NT2/D1 (cell line): ENCODE data around the gene ZNF845.
"Not testable (repeated sequence)": the region's sequence is repeated elsewhere in the genome, so short reads cannot be mapped to it uniquely, and the experiment has no call there.

Source experiments
- DNase-seq: peaks from one replicate; pipeline ENCODE4 v3.0.0-alpha.2; 2011; ENCODE audit warnings: low read depth, low spot score
- H3K27me3 ChIP-seq: 2 replicates; pipeline ENCODE4 v1.6.0; 2011; ENCODE audit warnings: mild to moderate bottlenecking; ENCODE audit not compliant: insufficient read length, insufficient read depth
- H3K36me3 ChIP-seq: 2 replicates; pipeline ENCODE4 v1.6.1; 2011; ENCODE audit warnings: mild to moderate bottlenecking, low read length, mixed read lengths; ENCODE audit not compliant: insufficient read depth, insufficient read length
- H3K4me1 ChIP-seq: 2 replicates; pipeline ENCODE4 v1.5.1; 2011; ENCODE audit not compliant: insufficient read depth, insufficient read length
- H3K4me3 ChIP-seq: 2 replicates; pipeline ENCODE4 v1.5.1; 2011; ENCODE audit warnings: low read depth; ENCODE audit not compliant: insufficient read length
- H3K9ac ChIP-seq: 2 replicates; pipeline ENCODE4 v1.6.0; 2011; ENCODE audit warnings: low read depth; ENCODE audit not compliant: insufficient read length
- H3K9me3 ChIP-seq: 2 replicates; pipeline ENCODE4 v1.5.1; 2011; ENCODE audit warnings: mild to moderate bottlenecking, low read length; ENCODE audit not compliant: insufficient read depth
- SUZ12 ChIP-seq: IDR thresholded peaks from 2 replicates; pipeline ENCODE4 v1.6.1; 2011; ENCODE audit not compliant: insufficient read length, insufficient read depth; ENCODE audit errors: extremely low read depth
- YY1 ChIP-seq: IDR thresholded peaks from 2 replicates; pipeline ENCODE4 v1.6.1; 2011; ENCODE audit not compliant: insufficient read length, insufficient read depth
- ZNF274 ChIP-seq: IDR thresholded peaks from 2 replicates; pipeline ENCODE4 v1.6.1; 2011; ENCODE audit warnings: mild to moderate bottlenecking, low read depth, low read length

Gene ZNF845

DNA sequence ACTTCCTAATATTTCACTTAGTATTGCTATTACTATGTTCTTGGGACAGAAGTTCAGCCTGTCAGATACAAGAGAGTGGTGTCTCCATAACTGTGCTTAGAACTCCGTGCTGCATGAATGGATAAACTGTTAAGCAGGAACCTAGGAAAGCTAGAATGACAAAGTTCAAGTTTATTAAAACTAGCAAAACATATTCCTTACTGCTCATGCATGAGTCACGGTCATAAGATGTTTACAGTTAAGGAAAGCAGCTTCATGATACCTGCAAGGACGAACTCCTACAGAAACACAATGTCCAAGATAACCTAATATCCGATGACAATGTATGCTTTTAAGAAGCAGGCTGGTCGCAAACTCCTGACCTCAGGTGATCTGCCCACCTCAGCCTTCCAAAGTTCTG is 55.4 kb downstream of the ZNF845 start:
- no peak overlapping the region for H3K4me3 ChIP-seq
- H3K4me1 ChIP-seq: no peaks in the 10 kb centered on the region
- H3K9me3 ChIP-seq: peaks cover 26% of the 10 kb centered on the region
- H3K9ac ChIP-seq: no peak overlapping the region
- DNase-seq: no peak
- TF ChIP-seq SUZ12 (no peak), ZNF274 (no peak), YY1 (no peak)
- H3K36me3 ChIP-seq: peaks cover 14% of the 10 kb centered on the region
- H3K27me3 ChIP-seq: no peaks in the 10 kb centered on the region

DNA sequence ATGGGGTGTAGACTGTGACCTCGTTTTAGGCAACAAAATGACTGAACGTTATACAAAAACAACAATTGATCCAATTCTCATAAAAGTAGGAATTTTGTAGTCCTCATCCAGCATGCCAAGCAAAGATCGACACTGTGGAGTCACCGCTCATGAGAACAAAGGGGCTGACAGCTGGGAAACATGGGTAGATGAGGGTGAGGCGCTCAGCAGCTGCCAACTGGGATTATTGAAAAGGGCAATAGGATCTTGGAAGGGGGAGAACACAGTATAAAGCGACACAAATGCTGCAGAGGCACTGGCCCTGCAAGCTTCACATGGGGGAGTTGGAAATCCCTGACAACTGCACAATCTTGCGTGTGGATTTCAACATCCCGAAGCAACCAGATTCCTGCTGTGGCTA is 56.0 kb downstream of the ZNF845 start:
- peaks cover 14% of the 10 kb centered on the region for H3K36me3 ChIP-seq
- peaks cover 20% of the 10 kb centered on the region for H3K9me3 ChIP-seq
- no peak for TF ChIP-seq YY1
- no peak for TF ChIP-seq SUZ12
- TF ChIP-seq ZNF274: no peak
- H3K27me3 ChIP-seq: no peaks in the 10 kb centered on the region
- no peak for DNase-seq
- no peak overlapping the region for H3K9ac ChIP-seq
- no peak overlapping the region for H3K4me3 ChIP-seq
- H3K4me1 ChIP-seq: no peaks in the 10 kb centered on the region

DNA sequence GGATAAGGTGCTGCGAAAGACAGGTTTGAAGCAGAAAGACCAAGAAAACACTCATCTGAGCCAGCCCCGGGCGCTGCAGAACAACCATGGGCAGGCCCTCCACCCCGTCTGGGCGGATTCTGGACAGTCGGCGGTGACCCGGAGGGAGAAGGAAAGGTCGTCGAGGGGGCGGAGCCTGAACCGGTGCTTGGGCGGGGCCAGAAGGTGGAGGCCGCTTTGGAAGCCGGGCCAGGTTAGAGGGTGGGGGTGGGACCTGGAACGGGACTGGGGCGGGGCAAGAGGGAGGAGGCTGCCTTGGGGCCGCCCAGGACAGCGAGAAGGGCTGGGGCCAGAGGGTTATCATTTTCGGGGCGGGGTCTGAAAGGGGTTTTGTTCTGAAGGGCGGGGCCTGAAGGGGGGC is 56.4 kb downstream of the ZNF845 start:
- Histone ChIP-seq H3K27me3 (no peaks in the 10 kb centered on the region), H3K4me3 (no peak overlapping the region), H3K36me3 (peaks cover 10% of the 10 kb centered on the region), H3K4me1 (no peaks in the 10 kb centered on the region), H3K9me3 (peaks cover 15% of the 10 kb centered on the region; the same call in 1 of the 2 replicates), H3K9ac (no peak overlapping the region)
- DNase-seq: no peak
- TF ChIP-seq SUZ12 (no peak), YY1 (no peak), ZNF274 (no peak)

DNA sequence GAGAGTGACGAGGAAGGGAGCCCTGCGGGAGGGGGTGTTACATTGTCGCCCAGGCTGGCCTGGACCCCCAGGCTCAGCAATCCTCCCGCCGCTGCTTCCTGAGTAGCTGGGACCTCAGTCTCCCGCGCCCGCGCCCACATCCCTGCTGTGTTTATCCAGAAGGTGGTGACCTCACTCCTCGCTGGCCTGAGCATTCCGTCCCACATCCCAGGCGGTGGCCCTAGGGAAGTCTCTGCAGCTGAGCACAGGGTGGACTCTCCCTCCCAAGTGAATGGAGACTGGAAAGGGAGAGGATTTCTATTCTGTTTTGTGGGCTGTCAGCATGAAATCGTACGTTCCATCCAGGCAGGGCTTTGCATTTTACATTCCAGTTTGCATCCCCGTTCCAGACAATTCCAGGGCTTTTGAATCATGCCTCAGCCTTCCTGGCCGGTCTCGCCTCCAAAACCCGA is 61.0 kb downstream of the ZNF845 start:
- no peaks in the 10 kb centered on the region for H3K4me1 ChIP-seq
- H3K9me3 ChIP-seq: 0 out of 2 replicates have a peak, but pooled peaks cover 6% of the 10 kb centered on the region
- peak overlapping the region; percentile 29 for H3K9ac ChIP-seq
- H3K4me3 ChIP-seq: peak overlapping the region; percentile 13
- no peak for TF ChIP-seq YY1
- no peak for TF ChIP-seq ZNF274
- no peak for TF ChIP-seq SUZ12
- no peak for DNase-seq
- peaks cover 6% of the 10 kb centered on the region for H3K36me3 ChIP-seq
- H3K27me3 ChIP-seq: no peaks in the 10 kb centered on the region

DNA sequence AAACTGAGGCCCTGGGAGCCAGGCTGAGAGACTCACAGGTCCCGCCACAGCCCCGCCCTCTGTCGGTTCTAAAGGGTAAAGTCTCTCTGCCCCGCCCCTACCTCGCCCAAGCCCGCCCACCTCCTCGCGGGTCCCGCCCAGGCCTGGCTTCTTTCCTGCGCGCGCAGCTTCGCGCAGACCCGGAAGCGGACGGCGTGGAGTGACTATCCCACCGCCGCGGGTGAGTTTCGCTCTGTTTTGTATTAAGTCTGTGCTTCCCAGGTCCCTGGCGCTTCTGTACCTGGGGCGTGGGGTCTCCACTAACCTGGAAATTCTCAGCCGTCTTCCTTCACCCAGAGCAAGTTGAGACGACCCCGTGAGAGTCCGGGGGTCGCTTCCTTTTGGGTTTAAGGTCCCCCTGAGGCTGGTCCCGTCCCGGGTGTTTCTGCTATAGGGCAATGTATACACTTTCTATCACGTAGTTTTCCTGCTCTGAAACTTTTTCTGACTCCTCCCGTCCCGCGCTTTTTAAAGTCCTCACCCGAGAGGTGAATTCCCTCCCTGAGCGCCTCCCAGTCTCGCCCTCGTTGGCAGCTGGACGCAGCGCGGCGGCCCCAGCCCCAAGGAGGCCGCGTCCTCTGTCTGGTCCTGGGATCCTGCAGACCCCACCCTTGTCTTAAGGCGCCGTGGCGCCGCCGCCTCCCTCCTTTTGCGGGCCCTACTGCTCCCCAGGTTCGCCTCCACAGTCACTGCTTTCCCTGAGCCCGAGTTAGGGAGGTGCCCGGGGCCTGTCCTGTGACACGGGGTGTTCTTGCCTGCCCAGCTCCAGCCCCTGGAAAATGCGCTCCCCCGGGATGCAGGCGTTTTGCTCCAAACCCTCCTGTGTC is 61.7 kb downstream of the ZNF845 start, which contains the start of gene ZNF765:
ZNF765 (plus strand) TSS at position 176 of the 866 bp plus-strand sequence. CDS start 2,867 bp downstream, outside the sequence.
- no peak for TF ChIP-seq SUZ12
- TF ChIP-seq ZNF274: no peak
- no peak for TF ChIP-seq YY1
- peak within 1 kb of the TSS; percentile 72 for H3K9ac ChIP-seq
- H3K9me3 ChIP-seq: 0 out of 2 replicates have a peak, but pooled peaks cover 6% of the 10 kb centered on the region
- H3K27me3 ChIP-seq: no peaks in the 10 kb centered on the region
- DNase-seq: peak; percentile 71
- H3K36me3 ChIP-seq: peaks cover 12% of the 10 kb centered on the region
- H3K4me3 ChIP-seq: peak within 1 kb of the TSS; percentile 68
- no peaks in the 10 kb centered on the region for H3K4me1 ChIP-seq

DNA sequence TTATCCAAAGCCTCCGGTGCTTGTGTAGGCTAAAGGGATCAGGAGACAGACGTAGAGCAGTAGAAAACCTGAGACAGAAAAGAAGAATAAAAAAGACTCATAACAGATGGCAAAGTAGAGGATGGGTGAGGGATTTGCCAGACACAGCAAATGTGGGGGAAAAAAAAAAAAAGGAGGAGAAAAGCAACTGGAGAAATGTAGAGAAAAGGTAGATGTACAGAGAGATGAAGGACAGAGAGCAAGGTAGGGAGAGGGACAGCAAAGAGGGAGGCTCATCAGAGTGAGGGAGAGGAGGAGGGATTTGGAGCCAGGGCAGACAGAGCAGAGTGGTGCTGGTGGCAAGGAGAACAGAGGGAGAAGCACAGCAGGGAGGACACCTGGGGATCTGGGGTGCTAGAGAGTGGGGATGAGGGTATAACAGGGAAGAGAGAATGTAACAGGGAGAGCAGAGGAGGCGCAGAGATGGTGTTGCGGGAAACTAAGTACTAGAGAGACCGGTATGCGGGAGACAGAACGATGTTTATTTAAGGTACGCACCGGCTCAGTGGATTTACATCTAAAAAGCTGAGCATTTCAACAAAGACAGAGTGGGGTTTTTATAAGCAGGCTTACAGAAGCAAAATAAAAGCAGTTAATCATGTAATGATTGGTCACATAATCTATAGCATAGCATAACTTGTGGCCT is 62.4 kb downstream of the ZNF845 start:
- H3K36me3 ChIP-seq: peaks cover 18% of the 10 kb centered on the region
- DNase-seq, H3K9me3 ChIP-seq, H3K4me1 ChIP-seq, H3K27me3 ChIP-seq: not testable (repeated sequence)
- H3K9ac ChIP-seq: peak overlapping the region; percentile 72
- H3K4me3 ChIP-seq: peak overlapping the region; percentile 68

DNA sequence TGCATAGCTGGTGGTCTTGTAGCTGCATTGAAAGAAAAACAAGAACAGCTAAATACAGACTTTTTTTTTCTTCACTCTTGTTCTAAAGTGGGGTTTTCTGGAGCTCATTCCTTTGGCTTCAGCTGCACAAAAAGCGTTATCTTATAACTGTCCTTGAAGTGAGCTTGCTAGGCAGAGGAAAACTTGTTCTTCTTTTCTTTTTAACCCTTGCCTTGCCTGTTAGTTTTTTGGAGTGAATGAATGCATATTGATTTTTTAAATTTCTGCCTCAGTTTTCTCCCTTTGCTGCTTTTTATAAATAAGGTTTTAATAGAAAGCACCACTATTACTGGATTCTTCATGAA is 62.9 kb downstream of the ZNF845 start:
- Histone ChIP-seq H3K4me1 (no peaks in the 10 kb centered on the region), H3K27me3 (no peaks in the 10 kb centered on the region), H3K9ac (no peak overlapping the region), H3K4me3 (no peak overlapping the region), H3K9me3 (no peaks in the 10 kb centered on the region), H3K36me3 (peaks cover 20% of the 10 kb centered on the region)
- DNase-seq: no peak
- TF ChIP-seq YY1 (no peak), SUZ12 (no peak), ZNF274 (no peak)

DNA sequence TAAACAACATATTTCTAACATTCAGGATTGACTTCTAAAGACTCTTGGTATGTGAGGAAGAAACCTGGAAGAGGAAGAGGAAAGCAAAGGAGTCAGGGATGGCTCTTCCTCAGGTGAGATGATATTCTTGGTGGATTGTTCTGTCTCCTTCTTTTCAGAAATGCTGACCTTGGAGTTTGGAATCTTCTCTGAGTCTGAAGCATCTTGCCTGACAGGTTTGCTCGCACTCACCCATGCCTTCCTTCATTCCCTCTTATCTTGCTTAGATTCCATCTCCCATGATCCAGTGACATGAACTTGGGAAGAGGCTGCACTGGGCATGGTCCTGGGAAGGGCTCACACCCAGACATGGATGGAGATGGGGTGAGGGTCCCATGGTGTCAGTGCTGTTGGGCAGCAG is 64.4 kb downstream of the ZNF845 start:
- H3K36me3 ChIP-seq: peaks cover 28% of the 10 kb centered on the region
- not testable (repeated sequence) for H3K4me1 ChIP-seq, H3K27me3 ChIP-seq, DNase-seq, H3K9ac ChIP-seq, H3K9me3 ChIP-seq, H3K4me3 ChIP-seq
